ENCODE results near the gene TGM5.

- no peak for TF ChIP-seq CTCF (conservative IDR thresholded peaks at IDR 0.05)
- no peak for TF ChIP-seq ZFX (IDR thresholded peaks at IDR 0.05)
These were observed 7.9 kb downstream of the TGM5 start for GRCh38 chr15:43258781-43259180.
